ENCODE measurements around the gene AFAP1.
A peak's percentile ranks its signal among the peaks of the same experiment; 100 is the strongest.

The AFAP1 gene

DNA sequence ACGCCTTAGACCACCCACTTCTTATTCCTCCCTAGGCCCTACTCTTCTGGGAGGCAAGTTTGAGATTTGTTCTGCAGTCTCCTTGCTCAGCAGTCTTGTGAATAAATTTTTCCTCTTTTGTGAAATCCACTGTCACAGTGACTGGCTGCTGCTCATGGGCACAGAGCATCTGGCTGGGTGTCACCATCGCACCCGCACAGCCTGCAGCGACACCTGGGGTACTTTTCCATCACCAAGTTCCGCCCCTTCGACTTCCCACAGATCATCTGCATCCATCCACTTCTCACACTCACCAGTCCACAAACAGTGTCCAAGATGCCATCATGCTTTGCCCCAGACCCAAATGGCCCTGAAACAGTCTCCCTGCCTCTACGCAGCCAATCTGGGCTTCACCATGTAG, 36.4 kb upstream of the AFAP1 start:
- TF ChIP-seq, protein P1, sequence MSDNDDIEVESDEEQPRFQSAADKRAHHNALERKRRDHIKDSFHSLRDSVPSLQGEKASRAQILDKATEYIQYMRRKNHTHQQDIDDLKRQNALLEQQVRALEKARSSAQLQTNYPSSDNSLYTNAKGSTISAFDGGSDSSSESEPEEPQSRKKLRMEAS (IDR thresholded peaks at IDR 0.05): no peak
- TF ChIP-seq EP300 (IDR thresholded peaks at IDR 0.05; ENCODE audit: borderline replicate concordance) (no peak), FOXM1 (IDR thresholded peaks at IDR 0.05; ENCODE audit: borderline replicate concordance, low read depth) (no peak), YY1 (IDR thresholded peaks at IDR 0.05; ENCODE audit: low read depth) (no peak), TAF1 (IDR thresholded peaks at IDR 0.05; ENCODE audit: low read depth) (no peak), ZBTB7A (IDR thresholded peaks at IDR 0.05; ENCODE audit: low read depth) (no peak), RAD21 (IDR thresholded peaks at IDR 0.05; ENCODE audit: low read depth) (no peak), NFIC (IDR thresholded peaks at IDR 0.05) (no peak), EGR1 (IDR thresholded peaks at IDR 0.05) (no peak), TEAD4 (IDR thresholded peaks at IDR 0.05) (no peak), CEBPB (IDR thresholded peaks at IDR 0.05) (no peak)
- TF ChIP-seq, protein P2, sequence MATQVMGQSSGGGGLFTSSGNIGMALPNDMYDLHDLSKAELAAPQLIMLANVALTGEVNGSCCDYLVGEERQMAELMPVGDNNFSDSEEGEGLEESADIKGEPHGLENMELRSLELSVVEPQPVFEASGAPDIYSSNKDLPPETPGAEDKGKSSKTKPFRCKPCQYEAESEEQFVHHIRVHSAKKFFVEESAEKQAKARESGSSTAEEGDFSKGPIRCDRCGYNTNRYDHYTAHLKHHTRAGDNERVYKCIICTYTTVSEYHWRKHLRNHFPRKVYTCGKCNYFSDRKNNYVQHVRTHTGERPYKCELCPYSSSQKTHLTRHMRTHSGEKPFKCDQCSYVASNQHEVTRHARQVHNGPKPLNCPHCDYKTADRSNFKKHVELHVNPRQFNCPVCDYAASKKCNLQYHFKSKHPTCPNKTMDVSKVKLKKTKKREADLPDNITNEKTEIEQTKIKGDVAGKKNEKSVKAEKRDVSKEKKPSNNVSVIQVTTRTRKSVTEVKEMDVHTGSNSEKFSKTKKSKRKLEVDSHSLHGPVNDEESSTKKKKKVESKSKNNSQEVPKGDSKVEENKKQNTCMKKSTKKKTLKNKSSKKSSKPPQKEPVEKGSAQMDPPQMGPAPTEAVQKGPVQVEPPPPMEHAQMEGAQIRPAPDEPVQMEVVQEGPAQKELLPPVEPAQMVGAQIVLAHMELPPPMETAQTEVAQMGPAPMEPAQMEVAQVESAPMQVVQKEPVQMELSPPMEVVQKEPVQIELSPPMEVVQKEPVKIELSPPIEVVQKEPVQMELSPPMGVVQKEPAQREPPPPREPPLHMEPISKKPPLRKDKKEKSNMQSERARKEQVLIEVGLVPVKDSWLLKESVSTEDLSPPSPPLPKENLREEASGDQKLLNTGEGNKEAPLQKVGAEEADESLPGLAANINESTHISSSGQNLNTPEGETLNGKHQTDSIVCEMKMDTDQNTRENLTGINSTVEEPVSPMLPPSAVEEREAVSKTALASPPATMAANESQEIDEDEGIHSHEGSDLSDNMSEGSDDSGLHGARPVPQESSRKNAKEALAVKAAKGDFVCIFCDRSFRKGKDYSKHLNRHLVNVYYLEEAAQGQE (IDR thresholded peaks at IDR 0.05; ENCODE audit: low read depth): no peak
- TF ChIP-seq, protein P3, sequence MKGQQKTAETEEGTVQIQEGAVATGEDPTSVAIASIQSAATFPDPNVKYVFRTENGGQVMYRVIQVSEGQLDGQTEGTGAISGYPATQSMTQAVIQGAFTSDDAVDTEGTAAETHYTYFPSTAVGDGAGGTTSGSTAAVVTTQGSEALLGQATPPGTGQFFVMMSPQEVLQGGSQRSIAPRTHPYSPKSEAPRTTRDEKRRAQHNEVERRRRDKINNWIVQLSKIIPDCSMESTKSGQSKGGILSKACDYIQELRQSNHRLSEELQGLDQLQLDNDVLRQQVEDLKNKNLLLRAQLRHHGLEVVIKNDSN (IDR thresholded peaks at IDR 0.05): no peak

DNA sequence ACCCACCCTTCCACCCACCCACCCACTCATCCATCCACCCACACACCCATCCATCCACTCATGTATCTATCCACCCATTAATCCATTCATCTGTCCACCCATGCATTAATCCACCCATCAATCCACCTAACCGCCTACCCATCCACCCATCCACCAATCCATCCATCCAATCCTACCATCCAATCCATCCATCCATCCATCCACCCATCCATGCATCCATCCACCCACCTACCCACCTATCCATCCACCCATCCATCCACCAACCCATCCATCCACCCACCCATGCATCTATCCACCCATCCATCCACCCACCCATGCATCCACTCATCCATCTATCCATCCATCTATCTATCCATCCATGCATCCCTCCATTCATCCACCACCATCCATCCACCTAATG, 34.8 kb upstream of the AFAP1 start:
- no peak for TF ChIP-seq CEBPB (IDR thresholded peaks at IDR 0.05)
- TF ChIP-seq, protein P3 (IDR thresholded peaks at IDR 0.05): no peak
- TF ChIP-seq CREB1 (IDR thresholded peaks at IDR 0.05; ENCODE audit: low read depth): no peak
- TF ChIP-seq TEAD4 (IDR thresholded peaks at IDR 0.05): no peak
- TF ChIP-seq TAF1 (IDR thresholded peaks at IDR 0.05; ENCODE audit: low read depth): no peak
- no peak for TF ChIP-seq EGR1 (IDR thresholded peaks at IDR 0.05)
- TF ChIP-seq NFIC (IDR thresholded peaks at IDR 0.05): no peak
- no peak for TF ChIP-seq YY1 (IDR thresholded peaks at IDR 0.05; ENCODE audit: low read depth)
- no peak for TF ChIP-seq TCF12 (IDR thresholded peaks at IDR 0.05; ENCODE audit: low read depth)
- no peak for TF ChIP-seq FOXM1 (IDR thresholded peaks at IDR 0.05; ENCODE audit: borderline replicate concordance, low read depth)
- TF ChIP-seq, protein P2 (IDR thresholded peaks at IDR 0.05; ENCODE audit: low read depth): no peak
- TF ChIP-seq, protein P1 (IDR thresholded peaks at IDR 0.05): no peak
- TF ChIP-seq EP300 (IDR thresholded peaks at IDR 0.05; ENCODE audit: borderline replicate concordance): no peak

DNA sequence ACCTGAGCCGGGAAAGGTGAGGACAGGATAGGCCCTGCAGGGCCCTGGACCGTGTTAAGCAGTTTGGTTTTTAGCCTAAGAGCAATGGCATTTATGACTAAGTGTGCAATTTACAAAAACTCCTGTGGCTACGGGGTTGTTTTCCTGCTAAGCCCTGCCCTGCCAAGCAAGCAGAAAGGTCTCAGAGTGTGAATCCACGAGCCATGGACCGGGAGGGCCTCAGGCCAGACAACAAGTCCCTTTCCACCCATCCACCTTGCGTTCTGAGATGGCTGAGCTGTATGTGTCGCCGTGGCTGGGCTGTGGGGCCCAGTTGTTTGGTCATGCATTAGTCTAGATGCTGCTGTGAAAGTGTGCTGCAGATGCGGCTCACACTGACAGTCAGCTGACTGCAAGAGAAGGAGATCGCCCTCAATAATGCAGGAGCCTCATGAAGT, 33.9 kb upstream of the AFAP1 start:
- TF ChIP-seq EGR1 (IDR thresholded peaks at IDR 0.05): no peak
- TF ChIP-seq ZBTB7A (IDR thresholded peaks at IDR 0.05; ENCODE audit: low read depth): no peak
- no peak for TF ChIP-seq TCF12 (IDR thresholded peaks at IDR 0.05; ENCODE audit: low read depth)
- TF ChIP-seq FOXM1 (IDR thresholded peaks at IDR 0.05; ENCODE audit: borderline replicate concordance, low read depth): no peak; the same call in 1 of the 2 replicates
- TF ChIP-seq, protein P1 (IDR thresholded peaks at IDR 0.05): no peak
- TF ChIP-seq YY1 (IDR thresholded peaks at IDR 0.05; ENCODE audit: low read depth): no peak
- TF ChIP-seq TEAD4 (IDR thresholded peaks at IDR 0.05): no peak
- TF ChIP-seq NFIC (IDR thresholded peaks at IDR 0.05): no peak
- no peak for TF ChIP-seq CREB1 (IDR thresholded peaks at IDR 0.05; ENCODE audit: low read depth)
- TF ChIP-seq TAF1 (IDR thresholded peaks at IDR 0.05; ENCODE audit: low read depth): no peak
- TF ChIP-seq, protein P2 (IDR thresholded peaks at IDR 0.05; ENCODE audit: low read depth): no peak
- no peak for TF ChIP-seq EP300 (IDR thresholded peaks at IDR 0.05; ENCODE audit: borderline replicate concordance)

DNA sequence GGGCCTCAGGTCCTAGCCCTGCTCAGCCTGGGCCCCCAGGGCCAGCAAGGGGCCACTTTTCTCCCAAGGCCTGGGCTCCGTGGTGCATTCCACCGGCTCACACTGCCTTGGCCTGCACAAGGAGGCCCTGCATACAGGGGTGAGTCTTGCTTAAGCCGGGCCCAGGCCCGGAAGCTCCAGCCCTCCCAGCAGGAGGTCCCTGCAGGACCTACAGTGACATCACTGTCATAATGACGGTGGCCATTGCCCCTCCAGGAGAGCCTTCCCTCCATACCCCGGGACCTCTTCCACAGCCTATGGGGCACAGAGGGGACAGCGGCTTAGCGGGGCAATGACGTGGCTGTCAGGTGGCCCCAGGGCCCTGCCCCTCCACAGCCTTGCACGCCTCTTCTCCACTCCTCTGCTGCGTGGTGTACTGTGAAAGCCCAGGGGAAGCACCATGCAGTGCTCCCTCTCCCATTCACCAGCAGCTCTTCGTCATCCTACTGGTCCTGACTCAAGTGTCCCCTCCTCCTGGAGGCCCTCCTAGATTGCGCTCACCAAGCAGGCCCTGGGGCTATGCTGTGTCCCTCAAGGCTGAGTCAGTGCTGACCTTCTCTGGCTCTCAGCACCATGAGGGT, 32.3 kb upstream of the AFAP1 start:
- TF ChIP-seq TCF12 (IDR thresholded peaks at IDR 0.05; ENCODE audit: low read depth): no peak; the same call in 1 of the 2 replicates
- TF ChIP-seq NFIC (IDR thresholded peaks at IDR 0.05): 0 out of 2 replicates have a peak, but pooled peaks have one; percentile 12
- TF ChIP-seq CEBPB (IDR thresholded peaks at IDR 0.05): 0 out of 2 replicates have a peak, but pooled peaks have one; percentile 53
- TF ChIP-seq ZBTB7A (IDR thresholded peaks at IDR 0.05; ENCODE audit: low read depth): no peak
- TF ChIP-seq RAD21 (IDR thresholded peaks at IDR 0.05; ENCODE audit: low read depth): no peak
- no peak for TF ChIP-seq FOXM1 (IDR thresholded peaks at IDR 0.05; ENCODE audit: borderline replicate concordance, low read depth)
- TF ChIP-seq CREB1 (IDR thresholded peaks at IDR 0.05; ENCODE audit: low read depth): 0 out of 2 replicates have a peak, but pooled peaks have one; percentile 17
- 0 out of 2 replicates have a peak, but pooled peaks have one; percentile 2 for TF ChIP-seq TAF1 (IDR thresholded peaks at IDR 0.05; ENCODE audit: low read depth)
- no peak for TF ChIP-seq TEAD4 (IDR thresholded peaks at IDR 0.05)
- TF ChIP-seq, protein P1 (IDR thresholded peaks at IDR 0.05): no peak
- TF ChIP-seq, protein P3 (IDR thresholded peaks at IDR 0.05): peak; percentile 45; the same call in 1 of the 2 replicates
